Measurements from ENCODE around the gene BICD2. TPM values are rescaled to one million over a fixed set of nuclear protein-coding genes. Genes with fewer than 3 reads are reported as not detected.

BICD2 gene
- total and polyA plus RNA-seq, 2 of the 8 experiments (the other 6 are each of a cell fraction or from before 2014, with no cell fraction given): 6.6 to 22.8 TPM

- no peak for TF ChIP-seq CHD7 (IDR thresholded peaks at IDR 0.05; ENCODE audit: insufficient replicate concordance, low read length)
- TF ChIP-seq TEAD4 (IDR thresholded peaks at IDR 0.05; ENCODE audit: low read depth, low read length): no peak
- no peak for TF ChIP-seq RNF2 (IDR thresholded peaks at IDR 0.05; ENCODE audit: borderline replicate concordance, low read depth, low read length, missing control alignments, poor library complexity, severe bottlenecking)
- TF ChIP-seq USF2 (IDR thresholded peaks at IDR 0.05; ENCODE audit: low read length): no peak
Observed at GRCh38 chr9:92762781-92763708, 1.6 kb downstream of the BICD2 start (continued).

Data from H1 (cell line).